Measurements from ENCODE around the gene LY6G6D. TPM values are rescaled to one million over a fixed set of nuclear protein-coding genes. Genes with fewer than 3 reads are reported as not detected.

Gene LY6G6D
- total and polyA plus RNA-seq, 8 donors, result not detected

GRCh38 chr6:31740397-31741223 is 25.5 kb downstream of the LY6G6D start:
- intact Hi-C loops (cut with DNase I; ENCODE audit: low total_unique reads), result no loop called here
- Histone ChIP-seq H3K27ac (peak overlapping the region; percentile 57 to 97 (median 95)), H3K4me3 (peak overlapping the region; percentile 52 to 82 (median 69)), H3K36me3 (no peaks in the 10 kb centered on the region), H3K27me3 (no peaks in the 10 kb centered on the region), H3K9me3 (no peaks in the 10 kb centered on the region), H3K4me1 (peaks cover 36 to 48% (median 42%) of the 10 kb centered on the region in 4 donors)
- TF ChIP-seq CTCF (IDR thresholded peaks at IDR 0.05), result no peak
- TF ChIP-seq POLR2AphosphoS5 (IDR thresholded peaks at IDR 0.05), result no peak
- TF ChIP-seq POLR2A (IDR thresholded peaks at IDR 0.05), result no peak
- no peak for TF ChIP-seq EP300 (IDR thresholded peaks at IDR 0.05)
- no peak for DNase-seq
- WGBS, 5 donors, result 10 to 14% (median 13%) methylated on average over 29 of the region's 29 CpGs

- DNase-seq, result no peak
- Histone ChIP-seq H3K4me1 (peaks cover 31 to 44% (median 37%) of the 10 kb centered on the region in 4 donors), H3K9me3 (no peaks in the 10 kb centered on the region), H3K36me3 (peaks cover 0 to under 1% (median 0%) of the 10 kb centered on the region in 4 donors), H3K27me3 (no peaks in the 10 kb centered on the region), H3K4me3 (no peak overlapping the region), H3K27ac (no peak overlapping the region)
- 52 to 65% (median 59%) methylated on average over 2 of the region's 2 CpGs for WGBS, 5 donors
- intact Hi-C loops (cut with DNase I; ENCODE audit: low total_unique reads), result no loop called here
- TF ChIP-seq POLR2AphosphoS5 (IDR thresholded peaks at IDR 0.05) (no peak), EP300 (IDR thresholded peaks at IDR 0.05) (no peak), POLR2A (IDR thresholded peaks at IDR 0.05) (no peak), CTCF (IDR thresholded peaks at IDR 0.05) (no peak)
These were observed 26.7 kb downstream of the LY6G6D start for GRCh38 chr6:31741815-31742214.

GRCh38 chr6:31742894-31743293 is 27.7 kb downstream of the LY6G6D start:
- TF ChIP-seq CTCF (IDR thresholded peaks at IDR 0.05) (no peak), EP300 (IDR thresholded peaks at IDR 0.05) (no peak), POLR2A (IDR thresholded peaks at IDR 0.05) (no peak), POLR2AphosphoS5 (IDR thresholded peaks at IDR 0.05) (no peak)
- Histone ChIP-seq H3K9me3 (no peaks in the 10 kb centered on the region), H3K27me3 (no peaks in the 10 kb centered on the region), H3K27ac (no peak overlapping the region), H3K4me1 (peaks cover 21 to 33% (median 26%) of the 10 kb centered on the region in 4 donors), H3K4me3 (no peak overlapping the region), H3K36me3 (peaks cover 0 to 8% (median 4%) of the 10 kb centered on the region in 4 donors)
- 89 to 96% (median 90%) methylated on average over 3 of the region's 3 CpGs for WGBS, 5 donors
- intact Hi-C loops (cut with DNase I; ENCODE audit: low total_unique reads), result no loop called here
- DNase-seq, result no peak

GRCh38 chr6:31744422-31744821 is 29.3 kb downstream of the LY6G6D start:
- intact Hi-C loops (cut with DNase I; ENCODE audit: low total_unique reads), result no loop called here
- Histone ChIP-seq H3K36me3 (peaks cover 0 to 8% (median 4%) of the 10 kb centered on the region in 4 donors), H3K9me3 (no peaks in the 10 kb centered on the region), H3K4me1 (peaks cover 8 to 17% (median 11%) of the 10 kb centered on the region in 4 donors), H3K4me3 (no peak overlapping the region), H3K27me3 (no peaks in the 10 kb centered on the region), H3K27ac (no peak overlapping the region)
- 63 to 89% (median 71%) methylated on average over 1 of the region's 1 CpG for WGBS, 5 donors
- TF ChIP-seq POLR2AphosphoS5 (IDR thresholded peaks at IDR 0.05), result no peak
- TF ChIP-seq CTCF (IDR thresholded peaks at IDR 0.05), result no peak
- no peak for TF ChIP-seq POLR2A (IDR thresholded peaks at IDR 0.05)
- TF ChIP-seq EP300 (IDR thresholded peaks at IDR 0.05), result no peak
- DNase-seq, result no peak
